DMS79 (cell line): ENCODE results near the gene MAPK8.

Source experiments
- DNase-seq: peaks from one replicate; lab custom pipeline; 2025; lab: John Stamatoyannopoulos, UW

The MAPK8 gene

DNA sequence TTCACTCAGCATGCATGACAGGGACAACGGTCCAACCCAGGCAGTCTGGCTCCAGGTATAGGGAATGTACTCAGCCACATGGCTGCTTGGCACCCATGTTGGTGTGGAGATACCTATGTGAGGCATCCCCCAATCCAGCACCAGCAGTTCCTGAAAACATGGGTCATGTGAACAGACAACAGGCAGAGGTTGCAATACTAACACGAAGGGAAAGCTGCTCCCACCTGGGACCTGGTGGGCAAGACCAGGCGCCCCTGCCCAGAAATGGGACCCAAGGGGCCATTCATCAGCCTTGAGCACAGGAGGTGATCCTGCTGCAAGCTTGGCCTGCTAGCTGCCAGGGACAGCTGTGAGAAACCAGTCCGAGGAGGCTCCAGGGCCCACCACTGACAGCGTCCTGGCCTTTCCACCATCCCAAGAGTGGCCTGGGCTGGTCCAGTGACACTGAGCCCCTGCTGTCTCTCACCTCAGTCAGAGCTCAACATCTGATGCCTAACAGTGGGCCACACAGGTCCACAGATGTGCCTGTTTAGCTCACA is 156.1 kb downstream of the MAPK8 start:
- DNase-seq = no peak

DNA sequence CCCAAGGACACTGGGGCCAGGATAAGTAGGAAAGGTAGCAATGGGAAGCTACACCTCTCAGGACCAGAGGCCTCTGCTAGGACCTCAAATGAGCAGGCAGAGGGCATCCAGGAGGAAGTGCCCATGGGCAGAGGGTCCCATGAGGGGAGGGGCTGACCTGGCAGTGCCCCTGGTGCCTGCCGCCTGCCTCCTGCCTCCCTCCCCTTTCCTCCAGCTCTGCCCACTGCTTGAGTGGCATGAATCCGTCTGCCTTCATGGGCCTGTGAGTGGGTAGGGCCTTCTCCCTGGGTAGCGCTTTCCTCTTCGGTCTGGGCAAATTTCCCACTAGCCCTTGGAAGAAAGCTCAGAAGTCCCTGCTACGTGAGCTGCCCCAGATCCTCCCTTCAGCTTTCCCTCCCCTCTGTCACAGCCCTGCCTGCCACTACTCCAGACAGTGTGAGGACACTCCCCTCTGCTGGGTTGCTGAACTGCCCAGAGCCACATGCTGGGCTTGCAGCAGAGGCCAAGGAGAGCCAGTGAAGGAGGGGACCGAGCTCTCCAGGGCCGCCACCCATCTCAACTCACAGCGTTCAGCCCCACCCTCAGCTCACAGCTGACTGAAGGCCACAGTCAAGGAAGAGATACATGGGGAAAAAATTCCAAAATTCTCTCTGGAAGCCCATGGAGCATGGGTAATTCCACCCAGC is 157.0 kb downstream of the MAPK8 start:
- peak; percentile 26 for DNase-seq

DNA sequence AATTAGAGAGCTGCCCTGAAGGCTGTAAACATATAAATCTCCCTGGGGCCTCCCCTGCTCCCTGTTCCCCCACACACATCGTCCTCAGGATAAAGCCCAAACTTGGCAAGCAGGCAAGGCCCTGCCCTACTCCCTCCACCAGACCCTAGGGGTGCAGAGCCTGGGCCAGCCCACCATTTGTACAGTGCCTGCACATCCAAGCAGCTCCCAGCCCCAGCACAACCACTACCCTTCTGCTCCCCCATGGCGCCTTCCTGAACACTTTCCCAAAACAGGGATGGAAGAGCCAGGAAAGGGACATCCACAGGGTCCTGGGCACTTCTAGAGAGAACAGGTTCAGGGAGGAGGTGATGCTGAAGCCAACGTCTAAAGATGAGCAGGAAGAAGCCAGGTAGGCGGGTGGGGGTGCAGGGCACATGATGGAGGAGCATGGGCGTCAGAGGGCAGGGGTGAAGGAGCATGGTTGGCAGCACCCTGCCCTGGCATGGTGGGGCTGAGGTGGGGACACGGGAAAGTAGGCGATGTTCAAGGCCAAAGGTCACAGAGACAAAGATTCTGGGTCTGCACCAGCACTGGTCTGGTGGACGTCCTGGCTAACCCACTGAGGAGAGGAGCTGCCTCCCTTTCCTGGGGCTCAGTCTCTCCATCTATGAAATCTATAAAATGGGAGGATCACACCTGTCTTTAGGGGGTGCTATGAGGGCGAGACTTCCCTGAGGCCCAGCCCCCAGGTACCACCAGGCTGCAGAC is 157.8 kb downstream of the MAPK8 start:
- no peak for DNase-seq

DNA sequence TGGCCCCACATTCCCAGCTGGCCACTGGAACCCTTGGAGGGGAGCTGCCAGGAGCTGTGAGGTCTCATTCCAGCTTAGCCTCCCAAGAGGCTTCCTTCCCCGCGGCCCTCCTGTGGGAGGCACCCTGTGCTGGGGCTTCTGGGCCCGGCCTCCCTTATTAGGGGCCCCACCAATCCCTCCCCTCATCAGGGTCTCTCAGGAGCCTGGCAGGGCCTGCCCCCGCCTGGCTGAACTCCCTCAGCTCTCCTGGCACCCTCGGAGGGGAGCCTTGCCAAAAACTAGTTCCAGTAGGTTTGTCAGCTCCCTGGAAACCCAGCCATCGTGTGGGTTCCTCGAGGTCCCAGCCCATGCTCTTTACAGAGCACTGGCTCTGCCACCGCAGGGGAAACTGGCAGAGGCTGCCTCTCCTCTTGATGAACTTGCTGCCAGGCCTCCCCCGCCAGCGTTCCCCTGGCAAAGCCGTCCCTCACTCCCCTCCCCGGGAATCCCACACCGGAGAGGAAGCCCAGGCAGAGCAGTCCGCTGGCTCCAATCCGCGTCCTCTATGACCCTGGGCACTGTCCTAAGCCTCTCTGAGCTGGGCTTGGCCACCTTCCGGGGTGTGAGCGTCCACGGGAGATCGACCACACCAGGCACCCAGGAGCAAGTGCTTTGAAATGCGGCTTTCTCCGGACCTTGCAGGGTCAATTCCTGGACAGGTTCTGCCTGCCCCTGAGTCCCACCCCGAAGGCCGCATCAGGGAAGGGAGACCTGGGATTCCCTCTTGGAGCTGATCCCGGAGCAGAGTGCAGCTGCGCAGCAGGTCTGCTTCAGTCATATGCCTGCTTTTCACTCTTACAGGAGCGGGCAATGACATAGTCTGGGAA is 158.6 kb downstream of the MAPK8 start:
- no peak for DNase-seq

DNA sequence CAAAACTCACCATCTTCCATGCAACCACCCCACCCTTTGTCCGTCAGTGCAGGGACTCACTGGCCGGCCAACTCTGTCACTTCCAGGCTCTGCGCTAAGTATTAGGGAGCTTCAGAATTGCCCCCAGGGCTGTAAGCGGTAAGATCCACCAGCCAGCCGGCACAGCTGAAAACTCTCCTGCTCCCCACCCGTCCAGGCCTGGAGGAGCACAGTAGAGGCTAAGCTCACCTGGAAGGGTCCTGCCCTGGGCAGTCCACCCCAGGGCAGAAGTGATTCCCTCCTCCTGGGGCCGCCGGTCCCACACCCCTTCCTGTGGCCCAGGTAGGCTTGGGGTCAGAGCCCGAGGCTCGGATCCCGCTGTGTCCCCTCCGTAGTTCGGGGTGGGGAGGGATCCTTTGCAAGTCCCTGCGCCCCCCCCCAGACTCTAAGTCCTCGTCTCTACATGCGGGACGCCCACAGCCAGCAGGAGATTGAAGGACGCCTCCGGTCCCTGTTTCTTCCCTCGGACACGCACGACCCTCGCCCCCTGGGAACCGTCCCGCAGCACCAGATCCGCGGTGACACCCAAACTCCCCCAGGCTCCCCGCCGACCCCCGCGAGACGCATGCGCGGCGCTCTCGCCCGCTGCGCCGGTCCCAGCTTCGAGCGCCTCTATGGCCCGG is 159.5 kb downstream of the MAPK8 start:
- no peak for DNase-seq

DNA sequence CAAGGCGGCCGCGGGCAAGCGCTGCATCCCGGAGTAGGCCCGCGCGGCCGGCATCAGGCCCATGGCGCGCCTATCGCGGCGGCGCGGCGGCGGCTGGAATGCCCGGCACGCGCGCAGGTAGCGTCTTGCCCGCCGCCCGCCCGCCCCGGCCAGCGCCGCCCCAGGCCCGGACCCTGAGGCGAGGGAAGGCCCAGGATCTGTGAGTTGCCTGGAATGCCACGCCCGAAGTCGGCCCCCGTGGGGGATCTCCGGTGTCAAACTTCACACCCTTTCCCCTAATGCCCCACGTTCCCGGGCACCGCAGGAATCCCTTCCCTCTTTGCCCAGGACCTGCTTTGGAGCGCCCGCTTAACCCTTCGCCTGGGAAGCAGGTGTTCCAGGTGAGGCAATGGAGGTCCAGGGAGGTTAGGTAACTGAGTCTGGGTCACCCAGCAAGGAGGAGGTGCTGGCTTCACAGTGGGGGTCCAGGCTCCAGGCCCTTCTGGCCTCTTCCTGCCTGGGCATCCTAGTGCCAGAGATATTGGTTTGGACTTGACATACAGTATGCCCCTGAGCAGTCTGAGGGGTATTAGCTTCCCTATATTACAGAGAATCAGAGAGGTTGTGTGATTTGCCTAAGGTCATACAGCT is 160.2 kb downstream of the MAPK8 start:
- no peak for DNase-seq

DNA sequence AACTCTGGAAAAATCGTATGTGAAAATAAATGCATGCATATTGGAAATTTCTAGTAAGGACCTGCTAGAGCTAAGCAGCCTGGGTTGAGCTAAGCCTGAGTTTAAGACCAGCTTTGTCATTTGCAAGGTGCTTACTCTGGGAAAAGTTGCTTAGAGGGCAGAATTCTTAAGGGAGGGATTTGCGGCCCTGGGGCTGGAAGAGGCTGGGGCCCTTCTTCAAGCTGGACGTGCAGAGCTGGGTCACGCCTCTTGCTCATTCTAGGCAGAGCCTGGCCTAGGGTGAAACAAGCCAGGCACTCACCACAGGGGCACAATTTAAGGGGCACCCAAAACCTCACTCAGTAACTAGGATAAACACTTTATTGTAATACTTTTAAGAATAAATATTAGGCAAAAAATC is 161.2 kb downstream of the MAPK8 start:
- DNase-seq = no peak

DNA sequence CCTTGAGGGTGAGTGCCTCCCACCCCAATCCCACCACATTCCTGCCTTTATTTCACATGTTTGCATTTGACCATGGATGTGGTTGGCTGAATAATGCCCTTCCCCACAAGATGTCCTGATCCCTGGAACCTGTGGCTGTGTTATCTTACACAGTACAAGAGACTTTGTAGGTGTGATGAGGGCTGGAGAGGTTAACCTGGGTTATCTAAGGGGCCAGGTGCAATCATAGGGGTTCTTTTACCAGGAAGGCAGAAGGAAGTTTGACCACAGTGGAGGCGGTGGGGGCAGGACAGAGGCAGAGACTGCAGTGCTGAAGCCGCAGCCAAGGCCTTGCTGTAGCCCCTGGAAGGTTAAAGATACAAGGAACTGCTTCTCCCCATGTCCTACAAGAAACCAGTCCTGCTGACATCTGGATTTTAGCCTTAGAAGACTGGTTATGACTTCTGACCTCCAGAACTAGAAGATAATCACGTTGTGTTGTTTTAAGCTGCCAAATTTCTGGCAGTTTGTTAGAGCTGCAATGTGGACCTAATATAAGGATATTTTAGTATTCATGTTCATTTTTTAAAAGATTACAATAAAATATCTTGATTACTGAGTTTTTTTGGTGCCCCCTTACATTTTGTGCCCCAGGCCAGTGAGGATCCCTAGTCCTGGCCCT is 161.8 kb downstream of the MAPK8 start:
- no peak for DNase-seq

DNA sequence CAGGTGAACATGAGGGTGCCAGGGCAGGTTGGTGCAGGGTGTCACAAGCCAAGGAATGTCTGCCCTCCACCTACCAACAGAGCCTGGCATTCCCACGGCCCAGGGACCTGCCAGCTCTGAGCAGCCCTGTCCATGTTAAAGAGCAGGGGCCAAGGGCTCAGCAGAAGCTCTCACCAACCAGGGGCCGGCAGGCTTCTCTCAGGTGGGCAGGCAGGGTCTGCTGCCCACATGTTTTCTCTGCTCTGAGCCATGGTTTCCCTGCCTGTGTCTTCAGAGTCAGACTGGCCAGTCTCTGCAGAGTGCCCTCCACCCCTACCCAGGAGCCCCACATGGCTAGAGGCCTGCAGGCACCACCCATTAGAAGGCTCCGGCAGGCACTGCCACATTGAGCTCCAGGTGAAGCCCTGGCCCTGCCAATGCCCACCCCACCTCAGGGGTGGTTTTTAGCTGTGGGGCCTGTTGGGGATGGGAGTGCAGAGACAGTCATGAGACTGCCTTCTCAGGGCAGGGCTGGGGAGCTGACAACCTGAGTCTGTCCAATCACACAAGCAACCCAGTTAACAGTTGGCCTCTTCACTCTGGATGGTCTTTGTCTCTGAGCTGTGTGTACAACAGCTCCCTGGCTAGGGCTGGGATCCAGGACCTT is 162.5 kb downstream of the MAPK8 start:
- DNase-seq = no peak

DNA sequence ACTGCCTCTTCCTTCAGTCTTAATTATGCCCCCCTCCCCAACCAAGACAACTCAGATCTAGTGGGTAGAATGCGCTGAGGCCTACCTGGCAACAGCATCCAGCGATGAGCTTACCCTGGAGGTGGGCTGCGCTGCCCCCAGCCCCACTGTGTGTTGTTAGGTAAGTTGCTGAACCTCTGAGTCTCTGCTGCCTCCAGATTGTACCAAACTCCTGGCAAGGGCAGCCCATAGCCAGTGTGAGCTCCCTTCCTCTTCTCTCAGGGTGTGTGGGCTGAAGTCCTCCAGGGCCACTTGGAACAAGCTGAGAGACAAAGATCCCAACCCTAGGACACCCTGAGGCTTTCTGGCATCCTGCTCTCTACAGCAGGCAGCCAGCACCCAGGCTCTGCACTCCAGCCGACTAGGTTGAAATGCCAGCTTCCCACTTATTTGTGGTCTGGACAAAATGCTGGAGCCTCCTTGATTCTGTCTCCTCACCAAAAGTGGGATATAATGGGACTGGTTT is 163.1 kb downstream of the MAPK8 start:
- no peak for DNase-seq

DNA sequence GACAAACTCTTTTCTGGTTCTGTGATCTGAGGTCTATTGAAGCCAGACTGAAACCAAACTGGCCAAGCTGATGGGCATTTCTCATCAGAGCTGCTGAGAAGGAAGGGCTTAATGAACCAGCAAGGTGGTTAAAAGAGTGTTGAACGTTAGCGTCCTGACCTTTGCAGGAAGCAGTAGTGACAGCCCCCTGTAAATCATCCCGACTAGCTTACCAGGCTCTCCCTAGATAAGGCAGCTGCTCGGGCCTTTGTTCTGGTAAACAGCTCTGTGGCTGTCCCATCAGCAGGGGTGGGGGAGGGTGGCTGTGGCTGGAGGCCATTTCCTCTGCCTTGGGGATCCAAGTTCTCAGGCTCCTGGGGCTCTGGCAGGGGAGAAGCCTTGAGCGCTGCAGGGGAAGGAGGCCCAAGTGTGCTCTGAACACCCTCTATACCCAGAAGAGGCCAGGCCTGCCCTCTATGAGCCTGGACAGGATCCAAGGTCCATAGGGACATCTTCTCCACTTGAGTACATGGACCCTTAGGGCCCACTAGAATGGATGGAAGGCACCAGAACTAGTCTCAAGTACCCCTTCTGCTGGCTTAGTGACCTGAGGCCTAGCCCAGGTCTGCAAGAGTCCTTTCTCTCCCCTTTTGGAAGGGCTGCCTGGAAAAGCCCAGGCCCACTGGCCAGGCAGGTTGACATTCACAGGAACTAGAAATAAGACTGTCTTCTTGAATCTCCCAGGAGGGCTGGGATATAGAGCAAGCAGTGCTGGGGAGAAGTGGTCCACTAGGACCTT is 163.8 kb downstream of the MAPK8 start:
- DNase-seq = no peak

DNA sequence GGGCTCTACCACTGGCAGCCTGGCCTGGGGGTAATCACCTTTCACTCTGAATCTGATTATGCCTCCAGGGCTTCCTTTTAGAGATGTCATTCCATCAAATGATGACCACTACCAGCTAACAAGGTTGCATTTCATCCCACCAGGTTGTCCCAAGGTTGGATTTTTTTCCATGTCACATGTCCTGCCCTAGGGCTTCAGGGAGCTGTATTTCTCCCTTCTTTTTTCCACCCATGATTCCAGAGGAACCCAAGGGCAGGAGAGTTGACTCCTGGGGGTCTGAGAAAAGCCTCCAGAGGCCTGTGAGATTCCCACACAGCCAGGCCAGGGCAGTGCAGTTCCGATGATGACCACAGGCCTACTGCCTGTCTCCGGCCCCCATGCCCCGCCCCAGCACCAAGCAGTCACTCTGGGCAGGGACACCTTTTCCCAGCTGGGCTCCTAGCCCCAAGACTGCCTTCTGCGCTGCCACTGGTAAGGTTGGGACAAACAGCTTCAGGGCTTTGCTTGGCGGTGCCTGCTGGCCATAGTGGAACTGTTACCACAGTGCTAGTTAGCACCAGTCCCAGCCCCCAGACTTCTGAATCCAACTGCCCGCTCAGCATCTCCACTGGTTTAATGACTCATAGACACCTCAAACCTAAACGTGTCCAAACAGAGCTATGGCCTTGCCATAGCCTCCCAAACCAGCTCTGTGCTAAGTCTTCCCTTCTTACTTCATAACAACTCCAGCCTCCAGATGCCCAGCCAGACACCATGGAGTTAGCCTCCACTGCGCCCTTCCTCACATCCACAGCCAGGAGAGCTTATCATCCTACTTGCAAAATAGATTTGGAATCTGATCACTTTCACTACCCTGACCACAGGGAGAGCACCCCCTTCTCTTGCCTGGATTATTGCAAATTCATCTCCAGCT is 164.7 kb downstream of the MAPK8 start:
- no peak for DNase-seq

DNA sequence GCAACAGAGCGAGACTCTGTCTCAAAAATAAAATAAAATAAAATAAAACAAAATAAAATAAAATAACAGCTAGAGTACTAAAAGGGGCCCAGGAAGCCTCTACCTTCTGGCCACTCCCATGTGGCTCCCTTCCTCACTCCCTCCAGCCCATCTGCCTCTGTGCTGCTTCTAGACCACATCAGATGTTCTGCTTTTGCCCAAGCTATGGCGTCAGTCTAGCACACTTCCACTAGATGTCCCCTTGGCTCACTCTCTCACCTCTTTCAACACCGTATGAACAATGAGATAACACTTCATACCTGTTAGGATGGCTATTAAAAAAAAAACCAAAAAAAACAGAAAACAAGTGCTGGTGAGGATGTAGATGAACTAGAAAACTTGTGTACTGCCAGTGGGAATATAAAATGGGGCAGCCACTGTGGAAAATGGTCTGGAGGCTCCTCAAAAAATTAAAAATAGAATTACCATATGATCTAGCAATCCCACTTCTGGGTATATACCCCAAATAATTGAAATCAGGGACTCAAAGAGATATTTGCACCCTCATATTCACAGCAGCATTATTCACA is 166.1 kb downstream of the MAPK8 start:
- DNase-seq = no peak

DNA sequence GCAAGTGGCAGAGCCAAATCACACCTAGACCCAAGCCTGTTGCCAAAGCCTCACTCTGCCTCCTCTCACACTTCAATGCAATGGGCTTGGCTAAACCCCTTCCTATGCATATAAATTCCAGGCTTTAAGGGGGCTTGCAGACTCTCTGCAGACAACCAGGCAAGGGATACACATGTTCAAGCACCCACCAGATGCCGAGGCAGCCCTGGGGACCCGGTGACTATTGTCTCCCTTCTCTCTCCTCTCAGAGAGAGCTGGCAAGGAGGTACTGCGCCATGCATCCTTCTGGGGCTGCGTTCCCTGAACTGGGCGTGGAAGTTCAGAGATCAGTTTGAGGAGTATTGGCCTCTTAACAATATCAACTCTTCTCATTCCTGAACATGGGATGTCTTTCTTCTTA is 167.2 kb downstream of the MAPK8 start:
- no peak for DNase-seq

DNA sequence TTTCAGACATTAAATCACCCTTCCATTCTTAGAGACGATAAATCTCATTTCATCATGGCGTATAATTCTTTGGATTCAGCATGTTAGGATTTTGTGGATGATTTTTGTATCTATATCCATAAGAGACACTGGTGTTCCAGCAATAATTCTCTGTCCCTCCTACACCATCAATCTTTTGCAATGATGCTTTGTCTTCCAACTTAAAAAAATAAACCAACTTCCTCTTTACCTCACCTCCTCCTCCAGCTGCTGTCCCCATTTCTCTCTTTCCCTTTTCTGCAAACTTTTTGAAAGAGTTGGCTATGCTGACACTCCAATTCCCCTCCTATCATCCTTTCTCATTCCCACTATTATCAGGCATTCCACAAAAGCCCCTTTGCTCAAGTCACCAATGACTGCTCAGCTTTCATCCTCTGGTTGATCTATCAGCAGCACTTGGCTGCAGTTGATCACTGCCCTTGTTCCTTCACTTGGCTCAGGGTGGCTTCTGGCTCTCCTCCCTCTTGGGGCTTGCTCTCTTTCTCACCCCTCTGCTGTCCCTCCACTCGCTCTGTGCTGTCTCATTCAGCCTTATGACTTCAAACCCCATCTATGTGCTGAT is 168.4 kb downstream of the MAPK8 start:
- DNase-seq = no peak

DNA sequence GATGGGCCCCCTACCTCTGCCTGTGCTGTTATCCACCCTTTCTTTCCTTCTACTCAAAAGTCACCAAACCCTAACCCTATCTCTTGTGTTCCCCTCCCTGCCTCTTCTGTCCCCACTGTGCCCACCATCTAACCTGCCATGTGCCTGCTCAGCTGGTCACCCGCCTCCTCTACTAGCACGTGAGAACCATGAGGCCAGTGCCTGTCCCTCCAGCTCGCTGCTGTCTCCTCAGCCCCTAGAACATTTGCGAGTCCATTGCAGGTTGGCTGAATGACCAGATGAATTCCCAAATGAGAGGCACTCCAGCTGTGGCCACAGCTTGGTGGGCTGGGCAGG is 169.4 kb downstream of the MAPK8 start:
- DNase-seq = no peak

DNA sequence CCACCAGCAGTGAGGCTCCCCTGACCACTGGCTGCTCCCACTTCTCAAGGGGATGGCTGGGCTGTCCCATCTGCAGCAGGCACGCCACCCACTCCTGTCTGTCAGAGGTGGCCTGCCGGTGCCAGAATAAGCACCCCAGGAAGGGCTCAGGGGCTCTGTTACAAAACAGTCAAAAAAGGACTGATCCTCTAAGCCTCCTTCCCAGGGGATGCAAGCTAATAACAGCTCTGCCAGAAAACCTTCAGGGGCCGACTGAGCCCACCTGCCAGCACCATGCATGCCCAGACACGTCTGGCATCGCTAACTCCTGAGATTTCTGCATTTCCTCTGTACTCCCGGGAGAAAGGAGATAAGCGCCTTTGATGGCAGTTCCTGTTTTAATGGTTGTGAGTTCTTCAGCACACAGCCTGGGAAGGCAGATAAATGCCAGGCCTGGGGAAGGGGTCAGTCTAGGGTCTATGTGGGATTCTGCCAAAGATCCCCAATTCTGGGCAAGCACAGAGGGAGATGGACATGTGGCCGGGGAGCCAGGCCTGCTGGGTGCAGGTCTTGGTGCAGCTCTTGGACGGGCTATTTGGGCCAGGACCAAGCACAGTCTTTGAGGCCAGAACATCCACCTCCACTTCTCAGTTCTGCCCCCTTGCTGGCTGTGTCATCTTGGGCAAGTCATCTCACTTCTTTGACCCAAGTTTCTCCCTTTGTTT is 170.0 kb downstream of the MAPK8 start:
- DNase-seq = peak; percentile 42
